Activated CD4-positive, CD25-positive, alpha-beta regulatory T cell treated with anti-CD3 and anti-CD28 coated beads, Interleukin-2, amount 50 U/mL, for 72 hours (primary cell): ENCODE measurements around the gene ENTHD1.

Experiments used
- DNase-seq: peaks from one replicate; pipeline ENCODE4 v3.0.0; 2021

Gene ENTHD1

DNA sequence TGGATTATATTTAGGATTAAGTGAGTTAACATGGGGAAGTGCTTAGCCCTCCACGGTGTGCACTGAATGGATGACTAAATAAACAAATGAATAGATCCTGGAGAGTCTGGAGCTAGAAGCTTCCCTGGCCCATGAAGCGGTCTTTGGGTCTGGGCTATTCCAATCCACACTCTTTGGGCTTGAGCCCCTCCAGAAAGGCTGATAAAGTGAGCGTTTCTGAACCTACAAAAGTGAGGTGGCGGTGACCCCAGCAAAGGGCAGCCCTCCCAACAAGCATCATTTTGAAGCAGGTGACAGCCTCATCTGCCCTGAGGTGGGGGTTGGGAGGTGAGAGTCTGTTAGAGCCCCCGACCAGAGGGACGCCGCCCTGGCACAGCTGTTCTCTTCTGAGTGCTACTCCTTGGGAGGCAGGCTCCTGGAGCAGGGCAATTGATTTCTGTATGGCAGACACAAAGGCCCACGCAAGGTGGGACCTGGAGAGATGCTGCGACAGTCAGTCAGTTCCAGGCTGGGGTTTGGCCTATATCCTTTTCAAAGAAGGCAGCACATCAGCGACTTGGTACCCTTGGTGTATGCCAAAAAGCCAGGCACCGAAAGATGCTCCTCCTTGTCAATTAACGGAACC lies 165.2 kb downstream of the ENTHD1 start:
- no peak for DNase-seq

DNA sequence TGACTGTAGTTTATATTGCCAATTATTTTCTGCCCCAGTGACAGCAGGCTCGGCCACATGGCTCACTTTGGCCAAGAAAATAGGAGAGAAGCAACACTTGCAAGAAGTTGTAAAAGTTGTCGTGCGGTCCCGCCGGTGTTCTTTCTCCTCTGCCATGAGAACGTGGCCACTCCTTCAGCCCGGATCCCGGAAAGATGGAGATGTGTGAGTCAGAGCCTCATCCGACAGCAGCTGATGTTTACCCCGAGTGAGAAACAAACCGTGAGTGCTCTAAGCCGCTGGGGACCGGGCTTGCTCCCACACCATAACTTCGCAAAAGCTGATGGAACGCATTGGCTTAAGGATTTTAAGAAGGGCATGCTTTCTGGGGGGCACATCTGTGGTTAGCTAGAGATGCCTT lies 166.0 kb downstream of the ENTHD1 start:
- DNase-seq = no peak

DNA sequence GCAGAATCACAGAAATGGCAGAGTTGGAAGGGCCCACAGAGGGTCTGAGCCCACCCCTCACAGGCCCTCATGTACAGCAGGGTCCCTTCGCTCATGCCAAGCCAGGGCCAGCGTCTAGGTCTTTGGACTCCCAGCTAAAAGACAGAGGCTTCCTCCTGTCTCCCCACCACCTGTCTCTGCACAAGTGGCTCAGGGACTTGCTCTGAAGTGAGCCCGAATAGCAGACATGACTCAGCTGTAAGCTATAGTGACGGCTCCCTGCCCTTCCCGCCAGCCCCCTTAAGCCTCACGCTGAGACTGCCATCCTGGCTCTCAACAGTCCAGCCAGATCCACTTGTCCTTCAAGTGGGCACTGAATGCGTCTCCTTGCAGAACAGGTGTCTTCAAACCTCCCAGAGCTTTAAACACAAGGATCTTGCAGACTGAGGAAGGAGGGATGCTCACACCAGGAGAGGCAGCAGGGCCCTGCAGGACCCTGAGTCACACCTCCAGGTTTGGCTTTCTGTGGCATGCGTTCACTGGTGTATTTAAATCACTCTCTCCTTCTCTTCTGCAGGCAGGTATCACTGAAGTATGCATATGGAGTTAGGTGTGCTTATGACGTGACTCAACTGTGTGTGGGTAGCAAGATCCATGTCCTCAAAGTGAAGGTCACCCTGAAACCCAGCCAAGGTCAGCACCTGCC lies 168.1 kb downstream of the ENTHD1 start:
- peak; percentile 6 for DNase-seq

DNA sequence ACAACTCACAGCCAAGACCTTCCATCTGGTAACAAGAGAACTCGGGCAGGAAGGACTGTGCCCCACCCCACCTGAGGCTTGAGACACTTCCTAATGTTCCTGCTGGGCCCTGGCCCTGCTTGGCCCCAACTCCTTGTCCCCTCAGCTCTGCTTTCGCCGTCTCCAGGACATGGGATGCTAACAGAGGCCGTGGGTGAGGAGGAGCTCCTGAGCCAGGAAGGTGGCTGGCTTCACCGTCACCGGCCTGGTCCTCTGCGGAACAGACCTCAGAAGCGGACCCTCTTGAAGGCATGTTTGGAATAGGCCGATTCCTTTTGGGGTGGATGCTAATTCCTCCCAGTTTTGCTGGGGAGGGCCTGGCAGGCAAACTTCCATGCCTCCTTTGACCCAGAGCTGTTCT lies 168.7 kb downstream of the ENTHD1 start:
- peak; percentile 9 for DNase-seq

DNA sequence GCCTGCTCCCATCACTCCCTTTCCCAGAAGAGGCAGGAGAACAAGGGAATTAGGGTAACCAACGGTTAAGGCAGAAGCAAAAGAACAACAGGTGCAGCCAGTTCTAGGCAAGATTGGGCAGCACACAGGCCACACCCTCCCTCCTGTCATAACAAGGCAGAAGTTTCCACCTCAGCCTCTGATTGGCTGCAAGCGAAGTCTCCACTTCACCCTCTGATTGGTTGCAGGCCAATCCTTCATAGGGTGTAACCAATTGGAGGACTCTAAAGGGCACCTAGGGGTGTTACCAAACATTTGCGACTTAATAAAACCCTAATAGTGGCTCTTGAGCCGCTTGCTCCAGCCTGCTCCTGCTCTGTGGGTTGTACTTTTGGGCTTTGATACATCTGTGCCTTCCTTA lies 169.2 kb downstream of the ENTHD1 start:
- peak; percentile 21 for DNase-seq

DNA sequence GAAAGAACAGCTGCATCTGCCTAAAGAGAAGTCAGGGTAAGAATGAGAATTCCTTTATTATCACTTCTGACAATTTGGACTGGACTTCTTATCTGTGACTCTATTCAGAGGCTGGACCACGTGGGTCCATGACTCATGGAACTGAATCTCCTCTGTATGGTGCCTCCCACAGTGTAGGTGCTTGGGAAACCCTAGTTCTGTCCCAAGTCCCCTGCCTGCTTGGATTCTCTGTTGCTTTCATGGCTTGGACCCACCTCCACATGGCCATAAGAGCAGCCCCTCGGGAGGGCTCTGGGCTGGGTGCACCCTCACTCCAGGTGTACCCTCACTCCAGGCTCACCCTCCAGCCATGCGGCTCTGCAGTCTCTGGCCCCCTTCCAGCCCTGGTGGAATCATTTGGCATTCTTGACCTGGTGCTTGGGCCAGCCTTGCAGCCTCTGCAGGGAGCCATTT lies 169.6 kb downstream of the ENTHD1 start:
- peak; percentile 19 for DNase-seq

DNA sequence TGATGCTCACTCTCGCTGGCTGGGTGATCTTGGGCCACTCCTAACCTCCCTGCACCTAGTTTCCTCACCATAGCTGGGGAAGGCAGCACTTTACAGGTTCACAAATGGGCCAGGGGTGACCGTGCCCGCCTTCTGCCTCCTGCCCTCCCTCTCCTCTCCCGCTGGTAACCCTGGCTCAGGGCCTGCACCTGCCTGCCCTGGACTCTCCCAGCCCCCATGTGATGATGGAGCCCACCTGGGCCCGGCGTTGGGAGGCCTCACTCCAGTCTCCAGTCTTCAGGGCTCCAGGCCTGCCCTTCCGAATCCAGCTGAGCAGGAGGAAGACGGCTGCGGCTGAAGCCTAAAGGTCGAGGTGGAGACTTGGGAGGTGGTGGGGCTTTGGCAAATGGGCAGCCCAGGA lies 170.1 kb downstream of the ENTHD1 start:
- peak; percentile 16 for DNase-seq

DNA sequence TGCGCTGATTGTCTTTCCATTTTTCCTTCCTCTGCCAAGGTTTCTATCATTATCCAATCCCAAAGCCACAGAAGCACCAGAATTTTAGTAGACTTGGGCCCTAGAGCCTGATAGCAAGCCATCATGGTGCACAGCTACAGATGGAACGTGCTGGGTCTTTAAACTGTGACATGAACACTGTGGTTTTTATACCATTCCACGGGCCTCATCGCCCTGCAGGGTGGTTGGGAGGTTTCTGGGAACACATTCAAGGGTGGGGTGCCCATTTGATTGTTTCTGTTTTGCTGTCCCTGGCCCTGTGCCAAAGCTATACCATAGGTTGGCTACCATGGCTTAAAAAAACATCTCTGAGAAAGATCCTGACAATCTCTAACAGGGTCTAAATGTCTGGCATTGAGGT lies 171.1 kb downstream of the ENTHD1 start:
- DNase-seq = no peak

DNA sequence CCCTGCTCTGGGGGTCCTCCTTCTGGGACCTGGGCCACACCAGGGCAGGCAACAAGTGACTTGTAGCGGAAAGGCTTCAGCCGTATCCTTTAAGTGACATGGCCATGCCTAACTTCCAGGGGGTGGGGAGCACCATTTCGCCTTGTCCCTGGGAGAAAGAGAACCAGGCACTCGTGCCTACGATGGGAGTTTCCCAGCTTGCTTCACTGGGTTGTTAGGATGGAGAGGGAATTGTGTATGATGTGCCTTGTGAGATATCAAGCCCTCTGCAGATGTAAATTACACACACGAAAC lies 171.6 kb downstream of the ENTHD1 start:
- DNase-seq = peak; percentile 25

DNA sequence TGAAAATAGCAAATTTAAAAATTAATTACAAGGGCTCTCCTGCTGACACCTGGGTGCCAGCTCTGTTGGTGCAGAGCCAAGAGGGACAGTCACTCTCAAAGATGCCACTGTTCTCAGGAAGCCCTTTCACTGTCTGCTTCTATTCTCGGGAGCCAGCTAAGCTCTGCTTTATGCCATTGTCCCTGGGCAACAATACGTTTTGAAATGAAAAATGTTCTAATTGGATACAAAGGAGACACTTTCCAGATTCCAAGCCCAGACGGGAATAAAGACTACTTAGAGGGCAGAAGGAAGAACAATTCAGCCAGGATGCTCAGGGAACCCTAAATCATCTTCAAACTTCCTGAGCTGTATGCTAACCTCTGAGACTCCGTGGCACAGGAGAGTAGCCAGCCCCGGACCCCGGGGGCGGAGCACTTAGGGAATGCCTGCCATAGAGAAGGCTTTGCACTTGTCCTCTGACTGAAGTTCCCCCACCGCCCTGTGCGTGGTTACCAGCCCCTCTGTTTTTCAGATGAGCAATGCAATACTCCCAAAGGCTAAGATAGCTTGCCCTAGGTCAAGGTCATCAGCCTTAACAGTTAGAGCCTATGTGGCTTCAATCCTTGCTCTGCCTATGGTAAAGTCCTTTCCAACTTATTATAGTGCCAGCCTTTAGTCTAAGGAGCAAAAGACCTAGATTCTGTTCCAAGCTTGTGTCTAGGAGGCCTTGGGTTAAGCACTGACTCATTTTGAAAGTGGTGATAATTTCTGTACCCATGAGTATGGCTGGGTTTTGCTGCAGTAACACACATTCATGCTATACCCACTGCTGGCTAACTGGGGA lies 172.1 kb downstream of the ENTHD1 start:
- peak; percentile 29 for DNase-seq

DNA sequence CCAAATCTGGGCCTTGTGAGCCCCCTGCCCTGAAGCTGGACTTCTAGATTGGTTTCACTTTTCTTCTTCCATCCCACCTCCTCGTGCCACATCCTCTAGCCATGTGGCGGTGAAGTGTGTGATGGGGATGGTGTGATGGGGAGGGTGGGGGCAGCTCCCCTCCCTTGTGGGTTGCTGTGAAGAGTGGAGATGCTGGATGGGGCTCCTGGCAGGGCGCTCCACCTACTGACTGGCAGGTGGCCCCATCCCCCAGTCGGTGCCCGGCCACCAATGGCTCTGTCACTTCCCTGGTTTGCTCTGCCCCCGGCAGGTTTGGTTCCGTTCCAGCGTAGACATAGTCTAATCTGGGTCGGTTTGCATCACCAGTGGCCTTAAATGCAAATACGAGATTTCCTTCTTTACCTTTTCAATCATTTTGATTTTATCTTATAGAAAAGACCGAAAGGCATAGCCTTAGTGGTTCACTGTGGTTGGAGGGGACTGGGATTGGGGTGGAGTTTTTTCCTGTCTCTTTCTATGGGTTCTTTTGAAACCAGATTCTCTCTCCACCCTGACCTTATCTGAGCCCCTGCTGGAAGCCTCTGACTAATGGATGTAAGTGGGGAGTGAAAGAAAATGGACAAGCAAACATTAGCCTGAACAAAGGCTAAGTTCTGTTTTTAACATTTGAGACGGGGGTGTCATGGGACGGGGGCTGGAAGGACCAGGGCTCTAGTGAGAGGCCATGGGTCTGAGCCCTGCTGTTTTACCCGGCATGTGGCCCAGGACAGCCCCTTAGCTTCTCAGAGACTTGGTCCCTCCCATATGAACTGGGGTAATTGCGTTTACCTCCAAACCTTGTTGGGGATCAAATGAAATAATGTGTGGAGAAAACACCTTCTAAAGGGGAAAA lies 173.8 kb downstream of the ENTHD1 start:
- DNase-seq = peak; percentile 8

DNA sequence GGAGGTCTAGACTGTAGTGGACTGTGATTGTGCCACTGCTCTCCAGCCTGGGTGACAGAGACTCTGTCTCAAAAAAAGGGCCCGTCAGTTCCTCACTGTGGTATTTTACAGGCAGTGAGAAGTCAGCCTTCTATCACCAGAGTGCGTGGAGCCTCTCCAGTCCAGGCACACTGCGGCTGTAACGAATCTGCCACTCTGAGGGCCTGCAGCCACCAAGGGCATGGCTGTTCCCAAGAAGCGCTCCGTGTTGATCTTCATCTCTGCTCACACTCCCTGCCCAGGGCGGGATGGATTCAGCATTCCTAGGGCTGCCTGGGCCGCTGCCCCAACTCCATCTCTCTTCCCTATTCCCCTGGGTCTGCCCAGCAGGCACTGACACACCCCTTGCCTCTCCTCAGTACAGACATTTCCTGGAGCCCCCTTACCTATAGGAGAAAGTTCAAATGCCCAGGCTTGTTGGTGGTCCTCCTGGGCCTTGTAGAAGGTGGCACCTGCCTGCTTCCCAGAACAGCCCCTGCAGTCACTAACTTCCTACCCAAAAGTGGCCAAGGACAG lies 174.6 kb downstream of the ENTHD1 start:
- no peak for DNase-seq

DNA sequence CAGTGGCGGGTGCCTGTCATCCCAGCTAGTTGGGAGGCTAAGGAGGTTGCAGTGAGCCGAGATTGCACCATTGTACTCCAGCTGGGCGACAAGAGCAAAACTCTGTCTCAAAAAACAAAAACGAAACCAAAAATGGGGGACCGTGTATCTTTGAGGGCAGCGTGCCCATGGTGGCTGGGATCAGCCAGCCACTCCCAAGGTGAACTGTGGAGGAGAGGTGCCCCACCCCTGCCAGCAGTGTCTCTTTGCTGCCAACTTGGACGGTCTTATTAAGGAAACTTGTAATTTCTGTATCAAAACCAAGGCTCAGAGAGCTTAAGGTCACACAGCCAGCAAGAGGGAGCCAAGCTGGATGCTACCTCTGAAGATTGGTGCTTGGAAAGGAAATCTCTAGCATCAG lies 175.4 kb downstream of the ENTHD1 start:
- no peak for DNase-seq

DNA sequence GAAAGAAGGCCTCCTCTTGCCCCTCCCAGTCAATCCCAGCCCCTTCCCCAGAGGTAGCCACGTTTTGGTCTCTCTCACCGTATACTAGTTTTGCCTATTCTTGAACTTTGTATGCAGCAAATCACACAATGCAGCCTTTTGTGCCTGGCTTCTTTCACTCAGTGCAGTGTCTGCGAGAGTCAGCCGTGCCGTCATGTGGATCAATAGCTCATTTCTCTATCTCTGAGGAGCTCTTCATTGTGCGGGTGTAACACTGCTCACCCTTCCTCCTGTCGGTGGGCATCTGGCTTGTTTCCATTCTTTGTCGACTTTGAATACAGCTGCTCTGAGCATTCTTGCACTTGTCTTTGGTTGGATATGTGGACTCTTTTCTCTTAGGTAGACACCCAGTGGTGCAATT lies 176.5 kb downstream of the ENTHD1 start:
- no peak for DNase-seq

DNA sequence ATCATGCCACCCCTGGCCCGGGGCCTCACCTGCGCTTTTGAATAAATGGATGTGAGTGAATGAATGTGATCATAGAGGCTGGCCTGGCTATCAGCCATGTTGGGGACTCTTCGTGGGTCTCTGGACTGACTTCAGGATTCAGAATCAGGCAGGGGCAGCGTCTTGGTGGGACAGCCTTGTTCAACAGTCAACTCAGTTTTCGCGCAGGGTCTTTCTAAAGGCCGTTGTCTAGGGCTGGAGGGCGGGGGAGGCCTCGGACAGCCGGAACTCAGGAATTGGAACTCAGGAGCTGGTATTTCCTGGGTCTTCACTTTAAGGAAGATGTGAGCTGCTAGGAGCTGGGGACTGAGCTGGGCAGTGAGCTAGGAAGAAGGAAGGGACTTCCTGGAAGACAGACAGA lies 177.0 kb downstream of the ENTHD1 start:
- DNase-seq = no peak

DNA sequence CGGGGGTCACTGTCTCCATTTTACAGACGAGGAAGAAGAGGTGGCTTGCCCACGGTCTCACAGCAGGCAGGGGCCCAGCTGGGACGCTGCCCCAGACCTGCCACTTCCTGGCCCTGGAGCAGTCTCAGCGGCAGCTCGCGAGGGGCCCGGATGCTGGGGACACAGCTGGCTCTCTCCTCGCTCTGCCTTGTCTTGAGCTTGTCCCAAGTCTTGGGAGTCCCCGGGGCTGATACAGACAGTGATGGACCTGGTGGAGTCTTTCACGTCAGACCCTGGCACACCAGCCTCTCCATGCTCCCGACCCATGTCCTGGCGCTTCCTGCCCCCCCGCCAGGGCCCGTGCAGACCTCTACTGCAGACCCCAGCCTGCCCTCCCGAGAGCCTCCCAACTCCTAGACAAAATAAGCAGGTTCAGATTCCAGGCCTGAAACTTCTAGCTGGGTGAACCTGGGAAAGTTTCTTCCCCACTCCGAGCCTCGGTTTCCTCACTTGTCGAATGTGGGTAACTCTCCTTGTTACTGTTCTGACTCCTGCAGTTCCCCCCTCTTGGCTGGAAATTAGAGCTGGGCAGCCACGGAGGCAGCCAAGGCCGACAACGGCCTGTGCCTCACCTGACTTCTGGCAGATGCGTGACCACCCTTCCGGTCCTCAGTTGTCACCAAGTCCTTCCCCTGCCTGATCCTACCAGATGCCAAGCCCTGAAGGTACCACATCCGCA lies 177.6 kb downstream of the ENTHD1 start:
- no peak for DNase-seq

DNA sequence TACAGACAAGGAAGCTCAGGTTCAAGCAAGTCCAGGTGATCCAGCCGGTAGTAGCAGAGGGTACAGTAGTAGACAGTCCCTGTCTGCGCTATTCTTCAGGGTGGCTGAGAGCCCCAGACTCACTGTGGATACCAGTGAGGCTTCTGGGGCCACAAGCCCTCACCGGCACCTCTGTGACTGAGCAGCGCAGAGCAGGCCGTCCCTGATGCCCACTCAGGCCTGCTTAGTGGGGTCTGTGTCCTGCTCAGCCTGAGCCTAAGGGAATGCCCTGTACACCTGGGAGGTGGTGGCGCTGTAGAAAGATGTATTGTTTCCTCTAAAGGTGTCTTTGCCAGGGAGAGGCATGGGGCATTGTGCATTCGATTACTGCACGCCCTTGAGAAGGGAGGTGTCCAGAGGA lies 179.2 kb downstream of the ENTHD1 start:
- DNase-seq = no peak

DNA sequence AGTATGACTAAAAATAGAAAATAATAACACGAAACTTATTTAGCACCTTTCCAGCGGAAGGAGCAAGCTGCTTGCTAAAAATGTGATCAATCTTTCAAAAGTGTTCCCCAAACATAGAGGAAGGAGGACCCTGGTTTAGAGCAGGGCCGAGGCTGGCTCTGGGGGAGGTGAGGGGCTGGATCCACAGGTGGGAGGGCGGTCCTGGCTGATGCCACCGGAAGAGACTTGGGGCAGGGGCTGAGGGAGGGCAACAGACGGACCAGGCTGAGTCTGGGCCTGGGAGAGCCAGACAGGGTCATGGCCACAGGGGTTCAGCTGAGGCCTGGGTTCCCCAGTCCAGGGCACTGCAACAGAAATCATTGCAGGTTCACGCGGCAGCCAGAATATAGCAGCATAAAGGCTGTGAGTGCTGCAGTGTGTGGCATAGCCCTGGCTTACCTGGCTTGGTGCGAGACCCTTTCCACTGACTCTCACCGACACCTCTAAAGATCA lies 179.7 kb downstream of the ENTHD1 start:
- DNase-seq = no peak

DNA sequence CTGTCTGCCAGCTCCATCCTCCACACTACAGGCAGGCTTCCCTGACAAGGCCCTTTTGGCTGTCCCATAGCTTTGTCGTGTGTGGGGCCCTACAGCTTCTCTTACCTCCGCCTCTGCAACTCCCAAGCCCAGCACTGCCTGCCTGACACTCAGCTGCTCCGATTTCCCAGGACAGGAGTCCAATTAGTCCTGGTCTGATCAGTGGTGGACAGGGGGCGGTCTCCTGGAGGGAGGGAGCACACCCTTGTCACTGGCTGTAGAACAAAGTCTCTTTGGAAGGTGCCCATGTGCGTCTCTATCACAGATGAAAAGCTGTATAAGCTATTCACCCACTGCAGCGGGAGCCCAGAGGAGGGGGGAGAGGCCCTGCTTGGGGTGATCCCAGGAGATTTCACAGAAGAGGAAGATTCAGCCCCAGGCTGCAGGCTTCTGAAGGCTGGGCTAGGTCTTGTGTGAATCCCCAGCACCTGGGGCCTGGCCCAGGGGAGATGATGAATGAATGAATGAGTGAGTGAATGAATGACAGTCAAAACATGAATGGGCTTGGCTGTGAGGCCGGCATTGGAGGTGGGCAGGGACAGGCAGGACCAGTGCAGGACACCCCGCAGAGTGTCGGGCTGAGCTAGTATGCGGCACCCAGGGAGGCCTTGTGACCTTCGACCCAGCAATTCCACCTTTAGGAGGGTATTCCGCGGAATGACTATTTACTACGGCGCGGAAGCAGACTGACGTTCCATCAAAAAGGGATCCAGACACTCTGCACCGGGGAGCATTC lies 180.6 kb downstream of the ENTHD1 start:
- DNase-seq = no peak

DNA sequence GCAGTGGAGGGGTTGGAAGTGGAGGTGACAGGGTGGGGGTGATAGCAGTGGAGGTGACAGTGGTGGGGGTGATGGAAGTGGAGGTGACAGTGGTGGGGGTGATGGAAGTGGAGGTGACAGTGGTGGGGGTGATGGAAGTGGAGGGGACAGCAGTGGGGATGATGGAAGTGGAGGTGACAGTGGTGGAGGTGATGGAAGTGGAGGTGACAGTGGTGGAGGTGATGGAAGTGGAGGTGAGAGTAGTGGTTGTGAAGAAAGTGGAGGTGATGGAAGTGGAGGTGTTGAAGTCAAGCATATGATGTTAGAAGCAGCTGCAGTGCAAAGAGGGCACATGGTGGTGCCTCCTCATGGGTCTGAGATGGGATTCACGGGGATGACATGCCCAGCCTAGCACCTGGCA lies 181.5 kb downstream of the ENTHD1 start:
- no peak for DNase-seq
